DND-41 (cell line): ENCODE results near the gene NKD1.

Source experiments
- ATAC-seq: fragments of 200-7000 bp; cut with Tn5 transposase; 3 replicates; pipeline ENCODE4 v1.9.1; 2021; ENCODE audit warnings: low read depth; ENCODE audit not compliant: insufficient read depth
- DNase-seq: peaks from one replicate; pipeline ENCODE4 v3.0.0-alpha.2; 2020
- H2AFZ ChIP-seq: 2 replicates; pipeline ENCODE4 v1.6.0; 2012; ENCODE audit warnings: low read depth, low read length
- H3K27ac ChIP-seq: 2 replicates; pipeline ENCODE4 v1.5.1; 2012; ENCODE audit warnings: low read length, inconsistent platforms
- H3K27me3 ChIP-seq: fragments of 200-600 bp; sonication (generic); 2 replicates; pipeline ENCODE4 v1.6.0; 2012; ENCODE audit warnings: low read length, mild to moderate bottlenecking, inconsistent platforms; ENCODE audit not compliant: insufficient read depth, poor library complexity
- H3K36me3 ChIP-seq: 2 replicates; pipeline ENCODE4 v1.5.1; 2012; ENCODE audit warnings: low read length, inconsistent platforms; ENCODE audit not compliant: insufficient read depth
- H3K4me1 ChIP-seq: 2 replicates; pipeline ENCODE4 v1.5.1; 2012; ENCODE audit warnings: mild to moderate bottlenecking, low read length; ENCODE audit not compliant: insufficient read depth
- H3K4me2 ChIP-seq: 2 replicates; pipeline ENCODE4 v1.6.0; 2012; ENCODE audit warnings: mild to moderate bottlenecking, moderate library complexity, low read length, inconsistent platforms; ENCODE audit not compliant: insufficient read depth
- H3K4me3 ChIP-seq, 2 experiments: fragments of 200-600 bp in 1 of 2; shearing (Covaris generic) in 1 of 2; 2 replicates each; pipeline ENCODE4 v1.5.1; 2012 to 2016; ENCODE audit warnings: inconsistent platforms in 2 of 2, low read length in 2 of 2, mild to moderate bottlenecking in 2 of 2, low read depth in 1 of 2, moderate library complexity in 1 of 2
- H3K79me2 ChIP-seq: 2 replicates; pipeline ENCODE4 v1.6.0; 2012; ENCODE audit warnings: low read length, inconsistent platforms; ENCODE audit not compliant: insufficient read depth
- H3K9ac ChIP-seq: 2 replicates; pipeline ENCODE4 v1.6.0; 2012; ENCODE audit warnings: low read depth, mild to moderate bottlenecking, inconsistent platforms, low read length, moderate library complexity
- H3K9me3 ChIP-seq: 2 replicates; pipeline ENCODE4 v1.5.1; 2012; ENCODE audit warnings: low read length, moderate library complexity, mild to moderate bottlenecking, inconsistent platforms; ENCODE audit not compliant: insufficient read depth, severe bottlenecking
- H4K20me1 ChIP-seq: 2 replicates; pipeline ENCODE4 v1.6.0; 2012; ENCODE audit warnings: low read length; ENCODE audit not compliant: insufficient read depth
- CTCF ChIP-seq: IDR thresholded peaks from 2 replicates; pipeline ENCODE4 v1.5.1; 2012; ENCODE audit warnings: borderline replicate concordance, low read length, moderate library complexity, mild to moderate bottlenecking; ENCODE audit not compliant: poor library complexity, severe bottlenecking; ENCODE audit errors: extremely low read depth
- EZH2 ChIP-seq: IDR thresholded peaks from 3 replicates; pipeline ENCODE4 v1.6.1; 2012; ENCODE audit warnings: borderline replicate concordance, low read depth, mild to moderate bottlenecking, moderate library complexity, low read length, inconsistent platforms; ENCODE audit not compliant: severe bottlenecking

NKD1 gene

GRCh38 chr16:50538411-50539052 lies 9.7 kb upstream of the NKD1 start:
- Histone ChIP-seq H4K20me1 (peaks cover 52% of the 10 kb centered on the region), H3K4me3 (no peak overlapping the region), H3K79me2 (no peaks in the 10 kb centered on the region), H3K27ac (no peak overlapping the region), H2AFZ (no peak overlapping the region), H3K9me3 (no peaks in the 10 kb centered on the region), H3K4me1 (no peaks in the 10 kb centered on the region), H3K27me3 (peaks cover 50% of the 10 kb centered on the region), H3K36me3 (no peaks in the 10 kb centered on the region), H3K4me2 (no peak overlapping the region), H3K9ac (no peak overlapping the region)
- ATAC-seq, result no peak
- DNase-seq, result no peak
- TF ChIP-seq EZH2, result no peak

- no peaks in the 10 kb centered on the region for H3K4me1 ChIP-seq
- TF ChIP-seq CTCF, result no peak
- TF ChIP-seq EZH2, result no peak
- no peak overlapping the region for H3K9ac ChIP-seq
- H3K79me2 ChIP-seq, result no peaks in the 10 kb centered on the region
- no peak overlapping the region for H3K27ac ChIP-seq
- H3K4me2 ChIP-seq, result no peak overlapping the region
- ATAC-seq, result no peak
- H2AFZ ChIP-seq, result no peak overlapping the region
- peaks cover 56% of the 10 kb centered on the region for H3K27me3 ChIP-seq
- H3K4me3 ChIP-seq, result no peak overlapping the region
- H3K9me3 ChIP-seq, result no peaks in the 10 kb centered on the region
- H3K36me3 ChIP-seq, result no peaks in the 10 kb centered on the region
- H4K20me1 ChIP-seq, result peaks cover 56% of the 10 kb centered on the region
- DNase-seq, result no peak
Observed at GRCh38 chr16:50539053-50539695, 9.0 kb upstream of the NKD1 start.

GRCh38 chr16:50539822-50540710 lies 8.1 kb upstream of the NKD1 start:
- H3K9ac ChIP-seq, result no peak overlapping the region
- no peaks in the 10 kb centered on the region for H3K79me2 ChIP-seq
- no peaks in the 10 kb centered on the region for H3K36me3 ChIP-seq
- peaks cover 64% of the 10 kb centered on the region for H4K20me1 ChIP-seq
- no peaks in the 10 kb centered on the region for H3K4me1 ChIP-seq
- no peak for TF ChIP-seq CTCF
- no peak for TF ChIP-seq EZH2
- no peak overlapping the region for H3K4me2 ChIP-seq
- ATAC-seq (no peak), DNase-seq (no peak)
- no peak overlapping the region for H3K4me3 ChIP-seq
- no peak overlapping the region for H3K27ac ChIP-seq
- H3K9me3 ChIP-seq, result no peaks in the 10 kb centered on the region
- peaks cover 65% of the 10 kb centered on the region for H3K27me3 ChIP-seq
- H2AFZ ChIP-seq, result no peak overlapping the region

- Histone ChIP-seq H3K4me2 (no peak overlapping the region), H3K9ac (no peak overlapping the region), H2AFZ (no peak overlapping the region), H3K27ac (no peak overlapping the region), H3K79me2 (no peaks in the 10 kb centered on the region), H3K27me3 (peaks cover 71% of the 10 kb centered on the region), H3K36me3 (no peaks in the 10 kb centered on the region), H4K20me1 (peaks cover 67% of the 10 kb centered on the region), H3K4me3 (no peak overlapping the region), H3K4me1 (no peaks in the 10 kb centered on the region), H3K9me3 (no peaks in the 10 kb centered on the region)
- ATAC-seq, result no peak
- TF ChIP-seq CTCF (no peak), EZH2 (no peak)
- no peak for DNase-seq
Observed at GRCh38 chr16:50540711-50541007, 7.5 kb upstream of the NKD1 start.
